HG02840 (cell line): ENCODE results near the gene CDON.

Source experiments
- ATAC-seq: cut with Tn5 transposase; IDR thresholded peaks from one replicate; pipeline ENCODE4 v1.9.1; 2021; ENCODE audit warnings: mild to moderate bottlenecking, moderate library complexity, moderate number of reproducible peaks; ENCODE audit not compliant: unreplicated experiment, low FRiP score

The CDON gene

DNA sequence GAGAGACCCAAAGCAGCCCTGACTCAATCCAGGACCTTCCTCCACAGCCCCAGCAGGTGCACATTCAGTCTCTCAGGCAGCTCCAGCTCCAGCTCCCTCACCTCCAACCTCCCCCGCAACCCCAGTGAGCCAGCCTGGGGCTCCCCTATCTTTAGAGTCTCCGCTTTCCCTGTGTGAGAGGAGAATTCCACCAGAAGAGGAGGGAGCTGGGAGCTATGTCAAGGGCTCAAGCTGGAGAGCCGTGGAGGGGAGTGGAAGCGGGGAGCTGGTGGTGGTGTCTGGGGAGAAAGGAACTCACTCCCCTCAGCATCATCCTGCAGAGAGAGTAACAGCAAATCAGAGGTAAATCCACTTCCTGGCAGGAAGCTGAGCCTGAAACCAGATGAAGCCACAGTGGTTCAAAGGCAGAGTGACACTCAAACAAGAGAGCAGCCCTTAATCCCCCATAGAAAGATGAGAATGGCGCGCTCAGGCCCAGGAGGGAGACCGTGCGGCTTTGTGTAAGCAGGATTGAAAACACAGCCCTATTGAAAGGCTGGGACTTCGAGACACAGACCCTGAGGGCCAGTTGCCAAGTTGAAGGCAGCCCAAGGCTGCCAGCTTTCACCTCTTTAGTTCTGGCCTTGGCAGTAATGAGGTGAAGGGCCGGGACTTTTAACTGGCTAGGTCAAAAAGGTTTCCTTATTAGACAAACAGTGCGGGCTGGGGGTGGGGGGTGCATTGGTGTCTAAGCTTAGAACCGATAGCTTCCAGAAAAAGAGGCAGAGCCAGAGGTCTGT is 21.4 kb upstream of the CDON start:
- ATAC-seq, result no peak

DNA sequence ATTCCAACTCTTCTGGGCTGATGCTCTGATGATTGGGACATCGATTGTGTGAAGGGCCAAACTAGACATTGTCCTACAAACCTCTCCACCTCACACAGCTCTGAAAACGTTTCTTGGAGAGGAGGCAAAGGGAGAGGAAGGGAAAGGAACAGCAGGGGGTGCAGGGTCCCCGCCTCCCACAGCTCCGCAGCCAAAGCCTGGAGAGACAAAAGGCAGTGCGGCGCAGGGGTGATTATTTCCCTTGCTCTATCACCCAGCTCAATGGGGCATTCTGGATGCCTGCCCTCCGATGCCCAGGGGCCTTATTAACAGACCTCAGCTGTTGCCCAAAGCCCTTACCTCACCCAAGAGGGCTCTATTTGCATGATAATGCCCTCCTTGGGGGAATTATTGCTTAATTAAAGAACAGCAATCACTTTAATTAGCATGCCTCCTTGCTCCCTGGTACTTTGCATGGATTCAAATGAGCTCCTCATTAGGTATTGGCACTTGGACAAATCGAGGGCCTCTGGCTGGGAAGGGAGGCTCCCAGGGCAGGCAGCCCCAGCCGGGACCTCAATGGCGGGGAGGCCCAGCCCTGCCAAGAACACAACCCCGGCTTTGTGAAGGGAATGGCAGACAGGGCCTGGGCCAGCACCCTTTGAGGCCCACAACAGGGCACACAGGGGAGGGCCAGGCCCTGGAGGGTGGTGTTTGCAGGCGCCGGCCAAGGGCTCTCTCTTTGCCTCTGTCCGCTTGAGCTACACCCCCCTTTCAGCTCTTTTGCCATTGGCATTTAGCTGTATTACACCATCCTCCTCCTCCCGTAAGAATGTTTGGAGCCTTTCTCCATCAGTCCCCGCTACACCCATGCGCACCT is 19.8 kb upstream of the CDON start:
- no peak for ATAC-seq

DNA sequence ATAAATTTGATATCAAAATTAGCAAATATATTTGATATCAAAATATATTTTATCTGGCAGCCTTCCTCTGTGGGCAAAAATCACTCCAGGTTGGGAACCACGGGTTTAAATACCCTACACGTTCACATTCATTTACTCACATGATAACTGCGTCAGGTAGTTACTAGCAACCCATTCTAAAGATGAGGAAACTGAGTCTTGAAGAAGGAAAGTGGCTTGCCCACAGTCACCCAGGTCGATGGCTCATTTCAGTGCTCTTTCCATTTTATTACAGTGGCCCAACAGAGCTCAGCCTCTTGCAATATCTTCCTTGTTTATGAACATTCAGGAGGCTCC is 19.2 kb upstream of the CDON start:
- ATAC-seq, result no peak

DNA sequence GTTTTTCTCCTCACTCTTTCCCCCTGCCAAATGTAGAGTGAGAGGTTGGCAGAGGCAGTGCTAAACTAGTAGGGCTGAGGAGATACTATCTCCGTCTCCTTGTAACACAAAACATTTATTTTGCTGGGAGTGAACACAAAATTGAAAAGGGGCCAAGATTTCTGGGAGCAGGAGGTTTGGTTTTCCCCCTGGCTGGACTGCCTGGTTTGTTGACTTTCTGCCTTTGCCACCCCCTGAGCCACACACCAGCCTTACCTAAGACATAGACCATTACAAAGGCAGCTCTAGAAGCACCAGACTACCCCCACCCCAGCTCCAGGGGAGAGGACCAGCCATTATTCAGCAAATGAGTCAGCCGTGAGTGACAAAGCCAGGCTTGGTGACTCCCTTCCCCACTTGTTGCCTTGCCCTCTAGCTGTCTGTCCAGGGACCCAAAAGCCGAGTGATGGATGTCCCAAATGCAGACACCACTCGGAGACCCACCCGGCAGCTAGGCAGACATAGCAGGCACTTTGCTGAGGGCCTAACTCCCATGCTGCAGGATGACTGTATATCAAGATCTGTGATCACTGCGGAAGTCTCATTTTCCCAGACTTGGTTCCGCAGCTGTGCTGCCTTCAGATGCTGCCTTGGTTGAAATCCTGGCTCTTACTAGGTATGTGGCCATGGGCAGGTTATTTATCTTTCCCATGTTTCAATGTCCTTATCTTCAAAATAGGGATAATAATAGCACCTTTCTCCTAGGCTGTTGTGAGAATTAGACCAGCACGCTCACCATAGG is 17.7 kb upstream of the CDON start:
- no peak for ATAC-seq

DNA sequence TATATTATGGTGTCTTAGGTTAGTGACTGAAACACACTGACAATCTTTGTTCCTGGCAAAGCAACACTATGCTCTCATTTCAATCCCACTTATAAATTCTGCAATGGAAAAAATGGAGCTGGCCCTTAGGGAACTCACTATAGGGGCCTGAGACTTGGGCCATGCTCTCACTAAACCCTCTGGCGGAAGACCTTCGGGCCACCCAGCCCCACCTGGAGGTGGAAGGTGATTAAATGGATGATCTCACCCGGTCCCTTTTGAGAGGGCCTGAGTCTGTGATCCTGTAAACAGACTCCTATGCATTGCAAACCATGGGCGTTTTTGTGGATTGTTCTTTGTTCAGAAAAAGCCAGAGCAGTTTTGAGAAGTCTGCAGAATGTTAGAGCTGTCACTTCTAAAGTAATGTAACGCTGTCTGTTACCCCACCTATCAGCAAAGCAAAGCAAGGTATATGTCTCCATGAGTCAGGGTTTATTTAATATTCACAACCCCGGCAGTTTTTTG is 17.0 kb upstream of the CDON start:
- ATAC-seq, result no peak

DNA sequence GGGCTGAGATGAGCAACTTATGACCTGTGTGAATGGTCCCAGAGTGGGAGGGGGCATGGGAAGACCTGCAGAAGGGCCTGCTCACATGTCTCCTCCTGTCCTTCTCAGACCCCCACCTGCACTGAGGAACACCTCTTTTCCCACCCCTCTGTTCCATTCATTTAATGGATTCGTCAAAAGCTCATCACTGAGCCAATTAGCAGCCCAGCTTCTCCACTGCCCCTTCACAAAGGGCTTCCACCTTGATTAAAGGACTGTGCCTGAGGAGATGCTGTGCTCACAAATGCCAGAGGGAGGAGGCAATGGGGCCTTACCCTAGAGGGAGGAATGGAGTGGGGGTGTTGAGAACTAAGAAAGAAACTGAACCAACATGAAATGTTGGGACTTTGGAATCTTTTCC is 14.0 kb upstream of the CDON start:
- no peak for ATAC-seq

DNA sequence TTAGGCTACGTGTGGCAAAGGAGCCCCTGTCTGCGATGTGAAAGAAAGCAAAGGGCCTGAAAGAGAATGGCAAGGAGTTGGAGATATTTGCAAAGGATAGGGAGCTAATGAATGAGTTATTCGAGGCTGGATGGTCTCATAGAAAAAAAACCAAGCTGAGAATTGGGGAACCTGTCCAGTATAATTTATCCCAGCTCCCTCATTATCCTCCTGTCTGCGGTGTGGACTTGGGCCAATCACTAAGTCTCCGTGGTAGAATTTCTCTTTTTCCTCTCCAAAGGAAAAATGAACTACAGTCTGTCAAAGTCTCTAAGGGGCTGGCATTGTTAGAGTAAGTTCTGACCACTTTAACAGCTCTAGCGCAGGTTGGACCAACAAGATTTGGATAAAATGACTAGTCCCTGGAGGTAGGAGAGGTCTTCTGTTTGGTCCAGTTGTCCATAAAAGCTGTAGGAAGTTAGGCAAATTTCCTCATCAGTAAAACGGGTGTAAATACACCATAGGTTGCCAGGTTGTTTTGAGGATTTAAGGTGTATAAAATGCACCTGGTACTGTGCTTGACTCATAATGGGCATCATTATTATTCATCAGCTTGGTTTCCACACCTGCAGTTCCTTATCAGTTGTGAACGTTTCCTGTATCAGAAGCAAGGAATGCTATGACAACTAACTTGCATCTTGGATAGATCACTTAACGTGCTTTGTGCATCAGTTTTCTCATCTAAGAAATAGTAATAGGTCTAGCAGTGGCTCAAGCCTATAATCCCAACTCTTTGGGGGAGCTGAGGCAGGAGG is 10.3 kb upstream of the CDON start:
- no peak for ATAC-seq

DNA sequence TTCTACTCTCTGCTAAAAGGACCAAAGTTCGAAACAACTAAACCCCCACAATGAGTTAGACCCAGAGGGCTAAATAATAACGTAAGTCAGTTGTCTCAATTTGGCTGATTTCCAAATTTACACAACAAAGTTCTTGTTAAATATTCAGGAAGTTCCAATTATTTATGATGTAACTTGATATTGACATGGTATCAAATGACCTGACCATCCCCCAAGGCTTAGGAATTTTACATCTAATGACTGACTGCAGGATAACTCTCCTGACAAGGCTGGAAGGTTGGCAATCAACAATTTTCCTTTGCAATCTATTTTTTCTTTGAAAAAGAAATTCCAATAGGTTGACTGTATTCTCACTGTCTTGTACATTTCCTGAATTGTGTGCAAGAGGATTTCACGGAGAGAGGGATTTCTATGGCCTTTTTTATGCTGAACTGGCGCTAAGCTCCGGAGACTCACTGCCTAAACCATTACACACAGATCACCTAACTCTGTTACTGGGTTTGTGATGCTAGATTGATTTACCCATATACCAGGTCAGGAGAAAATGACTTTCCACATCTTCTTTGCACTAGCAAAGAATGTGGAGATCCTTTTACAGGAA is 9.6 kb upstream of the CDON start:
- no peak for ATAC-seq

DNA sequence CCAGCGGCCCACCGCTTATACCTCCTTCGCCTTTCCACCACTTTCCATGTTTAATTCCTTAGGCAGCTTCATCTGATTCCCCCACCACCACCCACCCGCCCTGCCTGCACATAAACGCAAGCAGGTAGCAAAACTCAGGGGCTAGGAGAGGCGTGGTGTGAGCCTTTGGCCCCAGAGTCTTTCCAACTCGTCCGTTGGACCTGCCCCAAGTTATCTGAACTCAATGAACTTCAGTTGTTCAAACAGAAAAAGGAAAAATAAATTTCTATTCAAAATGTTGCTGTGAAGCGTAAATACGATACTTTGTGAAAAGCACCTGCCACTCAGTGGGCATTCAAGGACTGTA is 814 bp upstream of the CDON start:
- ATAC-seq, result no peak

DNA sequence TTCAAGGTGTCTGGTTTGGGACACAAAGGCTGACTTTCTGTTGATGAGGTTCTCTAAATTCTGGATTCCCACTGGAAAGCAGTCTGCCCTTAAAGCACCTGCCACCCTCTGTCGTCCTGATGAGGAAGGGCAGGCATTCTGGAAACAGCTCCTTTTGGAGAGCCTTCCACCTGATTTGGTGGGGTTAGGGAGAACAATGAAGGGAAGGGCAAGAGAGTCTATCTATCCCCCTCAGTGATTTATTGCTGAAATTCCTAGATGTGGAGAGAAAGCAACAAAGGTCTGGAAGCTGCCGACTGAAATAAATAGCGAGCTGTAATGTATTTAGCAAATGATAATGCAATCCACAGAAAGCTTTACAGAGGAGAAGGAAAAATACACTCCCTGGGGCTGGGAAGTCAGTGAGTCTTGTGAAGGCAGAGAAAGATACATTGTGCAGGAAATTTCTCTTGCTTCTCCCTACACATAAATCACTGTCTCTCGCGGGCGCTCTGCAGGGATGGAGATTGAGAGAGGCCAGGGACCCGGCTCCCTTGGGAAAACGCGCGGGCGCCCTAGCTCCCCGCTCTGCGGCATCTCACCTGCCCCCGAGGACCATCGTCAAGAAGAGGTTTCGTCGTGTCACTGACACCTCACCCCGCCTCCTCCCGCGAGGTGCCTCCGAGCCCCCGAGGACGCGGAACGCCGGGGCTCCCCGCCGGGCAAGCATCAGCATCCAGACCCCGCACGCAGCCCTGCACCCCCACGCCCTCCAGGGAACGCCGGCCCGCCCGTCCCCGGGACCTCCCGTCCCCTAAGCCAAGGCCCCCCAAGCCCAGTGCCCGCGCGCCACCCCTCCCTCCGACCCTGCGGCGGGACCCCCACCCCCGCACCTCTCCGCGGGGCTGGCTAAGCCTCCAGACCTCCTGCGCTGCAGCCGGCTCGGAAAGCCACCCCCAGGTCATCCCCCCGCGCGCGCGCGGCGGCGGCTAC is 673 bp downstream of the CDON start:
- ATAC-seq, result no peak

DNA sequence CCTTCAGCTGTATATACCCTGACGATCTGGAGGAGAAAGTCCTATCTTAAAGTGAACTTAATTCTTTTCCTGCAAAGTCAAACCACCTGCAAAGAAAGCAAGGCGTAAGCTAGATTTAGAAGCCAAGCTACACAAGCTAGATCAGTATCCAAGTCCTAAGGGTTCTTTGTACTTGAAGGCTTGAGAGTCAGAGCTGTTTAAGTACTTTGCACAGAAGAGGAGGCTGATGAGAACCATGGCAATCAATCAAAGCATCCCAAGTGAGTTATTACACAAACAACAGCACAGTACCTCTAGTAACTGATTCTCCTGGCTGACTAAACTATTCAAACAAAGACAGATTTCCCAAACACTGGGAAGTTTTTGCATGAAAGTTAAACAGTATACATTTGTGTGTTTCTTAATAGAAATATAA is 1.9 kb downstream of the CDON start:
- no peak for ATAC-seq

DNA sequence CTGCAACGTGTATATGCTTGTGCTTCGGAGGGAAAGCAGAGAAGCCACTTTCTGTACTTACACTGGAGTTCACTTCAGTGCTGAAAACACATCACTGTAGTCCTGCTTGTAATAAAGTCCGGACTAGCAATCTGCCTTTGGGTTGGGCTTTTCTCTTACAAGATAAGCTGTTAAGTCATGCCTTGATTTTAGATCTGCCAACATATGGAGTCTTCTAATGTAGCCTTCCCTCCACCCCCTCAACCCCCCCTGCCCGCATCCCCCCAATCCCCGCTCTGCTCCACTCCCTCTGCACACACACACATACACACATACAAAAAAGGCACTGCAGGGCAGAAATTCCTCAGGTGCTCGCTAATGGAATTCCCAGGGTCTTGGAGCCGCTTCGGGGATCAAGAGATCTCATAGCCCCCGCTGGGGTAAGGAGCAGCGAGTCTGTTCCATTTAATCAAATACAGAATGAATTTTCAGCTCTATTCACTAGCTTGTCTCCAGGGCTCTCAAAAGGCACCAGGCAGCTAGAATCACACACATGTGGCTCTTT is 3.4 kb downstream of the CDON start:
- ATAC-seq, result no peak

DNA sequence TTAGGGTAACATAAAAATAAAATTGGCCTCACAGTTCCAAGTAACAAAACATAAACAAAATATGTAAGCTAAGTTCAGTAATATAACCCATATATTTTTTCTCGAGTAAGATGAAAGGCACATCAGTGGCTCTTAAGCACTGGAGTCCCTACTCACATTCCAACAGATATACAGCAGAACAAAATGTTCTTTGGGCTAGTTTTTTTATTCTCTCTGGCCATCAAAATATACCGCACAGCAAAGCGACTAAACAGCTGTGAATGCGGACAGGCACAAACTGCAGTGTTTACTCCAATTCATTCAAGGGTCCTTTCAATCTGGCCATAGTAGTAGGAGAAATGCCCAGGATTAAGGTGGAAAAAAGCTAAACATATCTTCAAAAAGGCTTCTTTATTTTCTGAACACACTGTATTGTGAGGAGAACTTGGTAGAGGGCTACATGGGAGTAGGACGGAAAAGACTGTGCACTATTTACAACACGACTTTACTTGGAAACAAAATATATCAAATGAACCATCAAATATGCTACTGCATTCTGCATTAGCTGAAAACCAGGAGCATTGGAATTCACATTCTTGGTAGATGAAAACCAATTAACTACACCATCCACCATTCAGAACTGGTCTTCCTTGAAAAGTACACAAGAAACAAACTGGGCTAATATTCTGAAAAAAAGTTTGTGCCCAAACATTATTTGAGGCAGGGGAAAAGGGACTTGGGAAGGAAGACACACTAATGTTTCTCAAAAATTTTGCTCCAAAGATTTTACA is 4.4 kb downstream of the CDON start:
- ATAC-seq, result no peak

DNA sequence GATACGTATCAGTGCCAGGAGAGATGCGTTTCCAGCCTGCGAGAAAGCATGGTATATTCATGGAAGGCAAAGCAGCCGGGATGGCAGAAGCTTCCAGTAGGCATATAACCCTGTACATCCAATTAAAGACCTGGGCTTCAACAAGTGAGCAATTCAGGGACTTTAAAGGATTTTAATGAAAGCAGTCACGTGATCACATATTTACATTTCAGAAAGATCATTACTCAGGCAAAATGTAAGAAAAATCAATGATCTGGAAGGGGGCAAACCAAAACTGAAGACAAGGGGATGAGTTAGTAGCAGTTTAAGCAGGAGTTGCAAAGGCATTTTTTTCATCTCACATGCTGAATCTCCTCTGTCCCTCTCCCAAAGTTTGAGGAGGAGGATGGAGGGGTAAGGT is 7.8 kb downstream of the CDON start:
- no peak for ATAC-seq

DNA sequence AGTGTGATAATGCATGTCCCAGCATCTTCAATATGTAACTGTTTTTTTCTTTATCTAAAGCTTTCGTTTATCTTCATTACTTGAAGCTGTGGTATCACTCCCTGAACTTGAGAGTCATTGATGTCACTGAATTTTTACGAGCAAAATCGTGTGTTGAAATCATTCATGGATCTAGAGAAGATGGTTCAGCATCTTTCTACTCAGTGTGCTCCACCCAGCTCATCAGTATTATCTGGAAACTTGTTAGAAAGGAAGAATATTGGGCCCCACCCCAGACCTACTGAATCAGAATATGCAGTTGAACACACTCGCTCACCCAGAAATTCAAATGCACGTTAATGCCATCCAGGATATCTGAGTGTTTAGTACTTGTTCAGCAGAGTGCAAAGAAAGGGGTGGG is 8.3 kb downstream of the CDON start:
- no peak for ATAC-seq

DNA sequence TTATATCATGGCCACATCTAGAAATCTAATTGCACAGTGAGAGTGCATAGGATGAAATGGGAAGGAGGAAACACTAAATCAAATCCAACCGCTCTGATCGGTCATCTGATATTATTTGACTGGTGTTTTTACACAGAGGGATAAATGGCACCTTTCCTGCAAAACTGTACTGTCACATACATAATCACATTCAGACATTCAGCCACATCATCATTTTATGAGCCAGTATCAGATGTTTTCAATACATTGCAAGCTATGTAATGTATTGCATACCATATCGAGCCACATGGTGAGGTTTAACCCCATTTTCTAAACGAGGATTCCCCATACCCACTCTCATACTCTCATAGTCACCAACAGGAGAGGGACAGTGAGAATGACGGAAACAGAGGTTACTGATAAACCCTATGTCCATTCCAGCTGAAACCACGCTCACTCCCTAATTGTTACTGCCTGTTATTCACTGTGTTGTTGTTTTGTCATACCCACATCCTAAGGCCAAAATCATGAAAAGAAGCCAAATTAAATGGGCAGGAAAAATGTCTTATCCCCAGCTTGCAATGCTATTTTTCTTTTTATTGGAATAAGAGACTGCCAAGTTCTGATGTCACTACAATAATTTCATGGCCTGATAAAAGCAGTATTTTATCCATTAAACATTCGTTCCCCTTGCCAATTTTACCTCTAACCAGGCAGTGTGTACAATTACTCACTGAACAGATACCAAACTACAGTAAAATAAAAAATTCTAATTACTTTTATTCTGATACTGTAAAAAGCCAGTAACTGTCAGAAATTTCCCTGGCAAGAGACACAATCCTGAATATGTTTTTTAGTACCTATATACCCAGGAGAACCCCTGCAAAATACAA is 9.0 kb downstream of the CDON start:
- no peak for ATAC-seq

DNA sequence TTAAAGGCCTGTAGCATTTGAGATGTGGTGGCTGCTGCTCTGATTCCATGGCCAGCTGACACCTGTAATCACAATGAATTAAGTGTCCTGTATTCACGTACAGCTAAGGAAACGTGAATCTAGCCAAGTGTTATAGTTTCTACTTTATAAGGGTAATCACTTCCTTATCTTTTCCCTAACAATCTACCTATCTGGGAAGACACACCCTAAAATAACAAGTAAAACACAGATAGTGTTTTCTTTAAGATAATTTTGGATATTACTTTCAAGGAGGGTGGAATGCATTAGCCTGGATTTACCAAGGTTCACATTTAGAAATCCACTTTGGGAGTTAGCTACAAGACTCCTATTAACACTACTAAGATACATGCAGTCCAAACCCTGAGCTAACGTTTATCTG is 11.5 kb downstream of the CDON start:
- no peak for ATAC-seq
